ENCODE results near the gene UBXN1. TPM values are rescaled to one million over a fixed set of nuclear protein-coding genes. Genes with fewer than 3 reads are reported as not detected.
"Not testable (repeated sequence)": the region's sequence is repeated elsewhere in the genome, so short reads cannot be mapped to it uniquely, and the experiment has no call there.

The UBXN1 gene
- total RNA-seq, 1 donor from 2014 or later: 88.9 TPM

GRCh38 chr11:62687508-62688396, 8.9 kb upstream of the UBXN1 start:
- intact Hi-C loops (cut with DNase I): no loop called here
- ATAC-seq (peak; percentile 32), DNase-seq (ENCODE audit: missing footprints) (no peak)

GRCh38 chr11:62682518-62682917, 3.6 kb upstream of the UBXN1 start:
- ATAC-seq: no peak
- no peak for DNase-seq (ENCODE audit: missing footprints)
- intact Hi-C loops (cut with DNase I): no loop called here

GRCh38 chr11:62680825-62681240, 2.0 kb upstream of the UBXN1 start:
- intact Hi-C loops (cut with DNase I): loop anchor here (1.0 kb wide), 1 partner anchor 13 kb away; no protein-coding TSS in a partner anchor
- ATAC-seq (peak; percentile 74), DNase-seq (ENCODE audit: missing footprints) (no peak)

GRCh38 chr11:62678433-62678769, 472 bp downstream of the UBXN1 start:
- DNase-seq (ENCODE audit: missing footprints) (no peak), ATAC-seq (no peak)
- intact Hi-C loops (cut with DNase I): loop anchor here (5.0 kb wide), 1 partner anchor 276 kb away; no protein-coding TSS in a partner anchor

- DNase-seq (ENCODE audit: missing footprints): no peak
Measured at GRCh38 chr11:62677714-62678113, 1.2 kb downstream of the UBXN1 start.

GRCh38 chr11:62677156-62677555, 1.7 kb downstream of the UBXN1 start:
- DNase-seq (ENCODE audit: missing footprints): no peak
- intact Hi-C loops (cut with DNase I): loop anchor here (5.0 kb wide), 1 partner anchor 275 kb away; no protein-coding TSS in a partner anchor

More at GRCh38 chr11:62677714-62678113, 1.2 kb downstream of the UBXN1 start:
- intact Hi-C loops (cut with DNase I): loop anchor here (5.0 kb wide), 1 partner anchor 275 kb away; no protein-coding TSS in a partner anchor
- ATAC-seq: no peak

GRCh38 chr11:62676698-62677097, 2.2 kb downstream of the UBXN1 start:
- intact Hi-C loops (cut with DNase I): loop anchor here (5.0 kb wide), 1 partner anchor 274 kb away; no protein-coding TSS in a partner anchor
- ATAC-seq (no peak), DNase-seq (ENCODE audit: missing footprints) (no peak)

More at GRCh38 chr11:62677156-62677555, 1.7 kb downstream of the UBXN1 start:
- ATAC-seq: no peak

- not testable (repeated sequence) for ATAC-seq; DNase-seq (ENCODE audit: missing footprints)
- intact Hi-C loops (cut with DNase I): loop anchor here (5.0 kb wide), 1 partner anchor 273 kb away; no protein-coding TSS in a partner anchor
Measured at GRCh38 chr11:62675415-62675814, 3.5 kb downstream of the UBXN1 start.

GRCh38 chr11:62673196-62673525, 5.7 kb downstream of the UBXN1 start:
- ATAC-seq: no peak
- DNase-seq (ENCODE audit: missing footprints): no peak
- intact Hi-C loops (cut with DNase I): no loop called here

GRCh38 chr11:62671608-62672389, 7.1 kb downstream of the UBXN1 start, which contains the start of the genes LBHD1 and UQCC3:
Gene LBHD1, minus strand, starts transcription at chr11:62672267. Its CDS starts 2,236 bp downstream, at chr11:62670031.
Gene UQCC3, plus strand, starts transcription at chr11:62671673. Its CDS starts 73 bp downstream, at chr11:62671746.
- intact Hi-C loops (cut with DNase I): no loop called here

GRCh38 chr11:62671236-62671607, 7.7 kb downstream of the UBXN1 start:
- peak; percentile 39 for ATAC-seq
- intact Hi-C loops (cut with DNase I): no loop called here
- no peak for DNase-seq (ENCODE audit: missing footprints)

More at GRCh38 chr11:62671608-62672389, 7.1 kb downstream of the UBXN1 start, which contains the start of the genes LBHD1 and UQCC3:
- DNase-seq (ENCODE audit: missing footprints) (peak; percentile 88), ATAC-seq (peak; percentile 87)

GRCh38 chr11:62669420-62670161, 9.3 kb downstream of the UBXN1 start:
- intact Hi-C loops (cut with DNase I): loop anchor here (5.0 kb wide), 3 partner anchors 38 to 122 kb away; partner anchors contain the start of genes AHNAK, BSCL2, GNG3 and HNRNPUL2
- ATAC-seq (no peak), DNase-seq (ENCODE audit: missing footprints) (no peak)

GRCh38 chr11:62667460-62667859, 11.4 kb downstream of the UBXN1 start:
- DNase-seq (ENCODE audit: missing footprints): no peak
- no peak for ATAC-seq
- intact Hi-C loops (cut with DNase I): loop anchor here (5.0 kb wide), 3 partner anchors 40 to 120 kb away; partner anchors contain the start of genes AHNAK, BSCL2, GNG3 and HNRNPUL2

GRCh38 chr11:62666259-62666926, 12.5 kb downstream of the UBXN1 start:
- intact Hi-C loops (cut with DNase I): loop anchor here (5.0 kb wide), 3 partner anchors 41 to 119 kb away; partner anchors contain the start of genes AHNAK, BSCL2, GNG3 and HNRNPUL2
- ATAC-seq: no peak
- no peak for DNase-seq (ENCODE audit: missing footprints)

- ATAC-seq (peak; percentile 68), DNase-seq (ENCODE audit: missing footprints) (peak; percentile 83)
- intact Hi-C loops (cut with DNase I): loop anchor here (1.0 to 5.0 kb wide), 4 partner anchors 12 to 118 kb away; partner anchors contain the start of genes AHNAK, BSCL2, GNG3 and HNRNPUL2
Measured at GRCh38 chr11:62665599-62666258, 13.1 kb downstream of the UBXN1 start.

GRCh38 chr11:62665075-62665598, 13.7 kb downstream of the UBXN1 start, which contains the start of the genes C11orf98 and CSKMT:
Gene C11orf98, minus strand, starts transcription at chr11:62665210. Its CDS starts 41 bp downstream, at chr11:62665169.
Gene CSKMT, plus strand, starts transcription at chr11:62665312. Its CDS starts 568 bp downstream, at chr11:62665880.
- intact Hi-C loops (cut with DNase I): loop anchor here (1.0 to 5.0 kb wide), 4 partner anchors 12 to 118 kb away; partner anchors contain the start of genes AHNAK, BSCL2, GNG3 and HNRNPUL2
- DNase-seq (ENCODE audit: missing footprints): peak; percentile 98
- peak; percentile 98 for ATAC-seq
